HUES64 (cell line): Measurements from ENCODE around the gene TET1.
"Not testable (repeated sequence)": the region's sequence is repeated elsewhere in the genome, so short reads cannot be mapped to it uniquely, and the experiment has no call there.

Source experiments
- H3K27ac ChIP-seq: 2 replicates; pipeline ENCODE4 v1.7.0; 2013; ENCODE audit warnings: low read depth, low read length, inconsistent platforms
- H3K27me3 ChIP-seq: 2 replicates; pipeline ENCODE4 v1.6.1; 2013; ENCODE audit warnings: mild to moderate bottlenecking, low read length; ENCODE audit not compliant: insufficient read depth
- H3K36me3 ChIP-seq: 2 replicates; pipeline ENCODE4 v1.6.1; 2013; ENCODE audit warnings: mild to moderate bottlenecking, low read length; ENCODE audit not compliant: insufficient read depth
- H3K4me1 ChIP-seq: 2 replicates; pipeline ENCODE4 v1.6.1; 2013; ENCODE audit warnings: mild to moderate bottlenecking, low read length, moderate library complexity; ENCODE audit not compliant: insufficient read depth
- H3K4me3 ChIP-seq: 2 replicates; pipeline ENCODE4 v1.5.1; 2013; ENCODE audit warnings: mild to moderate bottlenecking, low read length, moderate library complexity
- H3K9ac ChIP-seq: 2 replicates; pipeline ENCODE4 v1.6.1; 2013; ENCODE audit warnings: mild to moderate bottlenecking, low read depth, low read length
- H3K9me3 ChIP-seq: 2 replicates; pipeline ENCODE4 v1.6.1; 2013; ENCODE audit warnings: low read depth, low read length; ENCODE audit not compliant: insufficient read depth
- WGBS: fragments of 150-250, 120-280 bp; methylation state at CpG from one replicate; pipeline ENCODE4 v1.1.7; 2013; ENCODE audit warnings: missing lambda C conversion rate; 5-methylcytosine and 5-hydroxymethylcytosine counted together

TET1 gene

GRCh38 chr10:68617691-68618090 lies 57.6 kb downstream of the TET1 start:
- not testable (repeated sequence) for H3K27ac ChIP-seq, H3K9me3 ChIP-seq, H3K27me3 ChIP-seq, H3K9ac ChIP-seq, H3K4me3 ChIP-seq, H3K4me1 ChIP-seq
- 93% methylated on average over 10 of the region's 10 CpGs for WGBS
- H3K36me3 ChIP-seq, result peaks cover 35% of the 10 kb centered on the region

GRCh38 chr10:68618234-68618633 lies 58.1 kb downstream of the TET1 start:
- no peak overlapping the region for H3K27ac ChIP-seq
- H3K9ac ChIP-seq, result no peak overlapping the region
- 75% methylated on average over 1 of the region's 1 CpG for WGBS
- H3K9me3 ChIP-seq, result no peaks in the 10 kb centered on the region
- no peak overlapping the region for H3K4me3 ChIP-seq
- peaks cover 30% of the 10 kb centered on the region for H3K36me3 ChIP-seq
- H3K4me1 ChIP-seq, result peaks cover 8% of the 10 kb centered on the region; the same call in 1 of the 2 replicates
- no peaks in the 10 kb centered on the region for H3K27me3 ChIP-seq

- Histone ChIP-seq H3K36me3 (peaks cover 33% of the 10 kb centered on the region), H3K27me3 (no peaks in the 10 kb centered on the region), H3K9ac (no peak overlapping the region), H3K4me3 (no peak overlapping the region), H3K4me1 (peaks cover 8% of the 10 kb centered on the region; the same call in 1 of the 2 replicates), H3K9me3 (no peaks in the 10 kb centered on the region), H3K27ac (no peak overlapping the region)
- WGBS, result 97% methylated on average over 2 of the region's 3 CpGs
These were observed 59.5 kb downstream of the TET1 start for GRCh38 chr10:68619595-68619994.

- Histone ChIP-seq H3K9me3 (no peaks in the 10 kb centered on the region), H3K4me1 (peaks cover 5% of the 10 kb centered on the region; the same call in 1 of the 2 replicates), H3K9ac (no peak overlapping the region), H3K36me3 (peaks cover 18% of the 10 kb centered on the region), H3K27ac (no peak overlapping the region), H3K27me3 (no peaks in the 10 kb centered on the region), H3K4me3 (no peak overlapping the region)
- WGBS, result 86% methylated on average over 4 of the region's 4 CpGs
These were observed 65.3 kb downstream of the TET1 start for GRCh38 chr10:68625316-68625921.

GRCh38 chr10:68628576-68629127 lies 68.5 kb downstream of the TET1 start:
- H3K9me3 ChIP-seq, result no peaks in the 10 kb centered on the region
- H3K36me3 ChIP-seq, result peaks cover 24% of the 10 kb centered on the region
- 79% methylated on average over 6 of the region's 6 CpGs for WGBS
- H3K27me3 ChIP-seq, result no peaks in the 10 kb centered on the region
- H3K27ac ChIP-seq, result no peak overlapping the region
- no peak overlapping the region for H3K4me3 ChIP-seq
- H3K4me1 ChIP-seq, result no peaks in the 10 kb centered on the region
- no peak overlapping the region for H3K9ac ChIP-seq

GRCh38 chr10:68632271-68632560 lies 72.1 kb downstream of the TET1 start:
- not testable (repeated sequence) for H3K9ac ChIP-seq, H3K27me3 ChIP-seq, H3K4me1 ChIP-seq, H3K4me3 ChIP-seq, H3K27ac ChIP-seq, H3K9me3 ChIP-seq
- 96% methylated on average over 10 of the region's 10 CpGs for WGBS
- peaks cover 25% of the 10 kb centered on the region; the same call in 1 of the 2 replicates for H3K36me3 ChIP-seq

GRCh38 chr10:68633281-68633680 lies 73.1 kb downstream of the TET1 start:
- Histone ChIP-seq H3K27ac (no peak overlapping the region), H3K4me1 (peaks cover 7% of the 10 kb centered on the region), H3K9me3 (no peaks in the 10 kb centered on the region), H3K4me3 (no peak overlapping the region), H3K9ac (no peak overlapping the region), H3K36me3 (peaks cover 29% of the 10 kb centered on the region; the same call in 1 of the 2 replicates), H3K27me3 (no peaks in the 10 kb centered on the region)
- WGBS, result 94% methylated on average over 4 of the region's 4 CpGs

GRCh38 chr10:68633816-68634466 lies 73.8 kb downstream of the TET1 start:
- Histone ChIP-seq H3K9ac (no peak overlapping the region), H3K36me3 (peaks cover 33% of the 10 kb centered on the region; the same call in 1 of the 2 replicates), H3K27ac (no peak overlapping the region), H3K4me3 (no peak overlapping the region), H3K27me3 (no peaks in the 10 kb centered on the region), H3K9me3 (no peaks in the 10 kb centered on the region), H3K4me1 (peaks cover 7% of the 10 kb centered on the region)
- WGBS, result 98% methylated on average over 4 of the region's 4 CpGs

- no peaks in the 10 kb centered on the region for H3K27me3 ChIP-seq
- H3K27ac ChIP-seq, result no peak overlapping the region
- H3K4me1 ChIP-seq, result peaks cover 7% of the 10 kb centered on the region
- no peaks in the 10 kb centered on the region for H3K9me3 ChIP-seq
- no peak overlapping the region for H3K9ac ChIP-seq
- H3K4me3 ChIP-seq, result no peak overlapping the region
- 81% methylated on average over 3 of the region's 3 CpGs for WGBS
- H3K36me3 ChIP-seq, result peaks cover 24% of the 10 kb centered on the region
These were observed 76.2 kb downstream of the TET1 start for GRCh38 chr10:68636335-68636734.

- peaks cover 66% of the 10 kb centered on the region for H3K36me3 ChIP-seq
- not testable (repeated sequence) for H3K27ac ChIP-seq, H3K27me3 ChIP-seq, H3K4me3 ChIP-seq, H3K9ac ChIP-seq, H3K4me1 ChIP-seq, H3K9me3 ChIP-seq
- WGBS, result 100% methylated on average over 3 of the region's 5 CpGs
These were observed 83.4 kb downstream of the TET1 start for GRCh38 chr10:68643550-68643949.

GRCh38 chr10:68647672-68648341 lies 87.7 kb downstream of the TET1 start:
- no peak overlapping the region for H3K4me3 ChIP-seq
- no peak overlapping the region for H3K9ac ChIP-seq
- no peaks in the 10 kb centered on the region for H3K4me1 ChIP-seq
- no peak overlapping the region for H3K27ac ChIP-seq
- peaks cover 86% of the 10 kb centered on the region for H3K36me3 ChIP-seq
- no peaks in the 10 kb centered on the region for H3K9me3 ChIP-seq
- H3K27me3 ChIP-seq, result no peaks in the 10 kb centered on the region
- WGBS, result 90% methylated on average over 2 of the region's 2 CpGs
